Measurements from ENCODE around the gene CTTNBP2.

CTTNBP2 gene, protein sequence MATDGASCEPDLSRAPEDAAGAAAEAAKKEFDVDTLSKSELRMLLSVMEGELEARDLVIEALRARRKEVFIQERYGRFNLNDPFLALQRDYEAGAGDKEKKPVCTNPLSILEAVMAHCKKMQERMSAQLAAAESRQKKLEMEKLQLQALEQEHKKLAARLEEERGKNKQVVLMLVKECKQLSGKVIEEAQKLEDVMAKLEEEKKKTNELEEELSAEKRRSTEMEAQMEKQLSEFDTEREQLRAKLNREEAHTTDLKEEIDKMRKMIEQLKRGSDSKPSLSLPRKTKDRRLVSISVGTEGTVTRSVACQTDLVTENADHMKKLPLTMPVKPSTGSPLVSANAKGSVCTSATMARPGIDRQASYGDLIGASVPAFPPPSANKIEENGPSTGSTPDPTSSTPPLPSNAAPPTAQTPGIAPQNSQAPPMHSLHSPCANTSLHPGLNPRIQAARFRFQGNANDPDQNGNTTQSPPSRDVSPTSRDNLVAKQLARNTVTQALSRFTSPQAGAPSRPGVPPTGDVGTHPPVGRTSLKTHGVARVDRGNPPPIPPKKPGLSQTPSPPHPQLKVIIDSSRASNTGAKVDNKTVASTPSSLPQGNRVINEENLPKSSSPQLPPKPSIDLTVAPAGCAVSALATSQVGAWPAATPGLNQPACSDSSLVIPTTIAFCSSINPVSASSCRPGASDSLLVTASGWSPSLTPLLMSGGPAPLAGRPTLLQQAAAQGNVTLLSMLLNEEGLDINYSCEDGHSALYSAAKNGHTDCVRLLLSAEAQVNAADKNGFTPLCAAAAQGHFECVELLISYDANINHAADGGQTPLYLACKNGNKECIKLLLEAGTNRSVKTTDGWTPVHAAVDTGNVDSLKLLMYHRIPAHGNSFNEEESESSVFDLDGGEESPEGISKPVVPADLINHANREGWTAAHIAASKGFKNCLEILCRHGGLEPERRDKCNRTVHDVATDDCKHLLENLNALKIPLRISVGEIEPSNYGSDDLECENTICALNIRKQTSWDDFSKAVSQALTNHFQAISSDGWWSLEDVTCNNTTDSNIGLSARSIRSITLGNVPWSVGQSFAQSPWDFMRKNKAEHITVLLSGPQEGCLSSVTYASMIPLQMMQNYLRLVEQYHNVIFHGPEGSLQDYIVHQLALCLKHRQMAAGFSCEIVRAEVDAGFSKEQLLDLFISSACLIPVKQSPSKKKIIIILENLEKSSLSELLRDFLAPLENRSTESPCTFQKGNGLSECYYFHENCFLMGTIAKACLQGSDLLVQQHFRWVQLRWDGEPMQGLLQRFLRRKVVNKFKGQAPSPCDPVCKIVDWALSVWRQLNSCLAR (N-terminal part only)

DNA sequence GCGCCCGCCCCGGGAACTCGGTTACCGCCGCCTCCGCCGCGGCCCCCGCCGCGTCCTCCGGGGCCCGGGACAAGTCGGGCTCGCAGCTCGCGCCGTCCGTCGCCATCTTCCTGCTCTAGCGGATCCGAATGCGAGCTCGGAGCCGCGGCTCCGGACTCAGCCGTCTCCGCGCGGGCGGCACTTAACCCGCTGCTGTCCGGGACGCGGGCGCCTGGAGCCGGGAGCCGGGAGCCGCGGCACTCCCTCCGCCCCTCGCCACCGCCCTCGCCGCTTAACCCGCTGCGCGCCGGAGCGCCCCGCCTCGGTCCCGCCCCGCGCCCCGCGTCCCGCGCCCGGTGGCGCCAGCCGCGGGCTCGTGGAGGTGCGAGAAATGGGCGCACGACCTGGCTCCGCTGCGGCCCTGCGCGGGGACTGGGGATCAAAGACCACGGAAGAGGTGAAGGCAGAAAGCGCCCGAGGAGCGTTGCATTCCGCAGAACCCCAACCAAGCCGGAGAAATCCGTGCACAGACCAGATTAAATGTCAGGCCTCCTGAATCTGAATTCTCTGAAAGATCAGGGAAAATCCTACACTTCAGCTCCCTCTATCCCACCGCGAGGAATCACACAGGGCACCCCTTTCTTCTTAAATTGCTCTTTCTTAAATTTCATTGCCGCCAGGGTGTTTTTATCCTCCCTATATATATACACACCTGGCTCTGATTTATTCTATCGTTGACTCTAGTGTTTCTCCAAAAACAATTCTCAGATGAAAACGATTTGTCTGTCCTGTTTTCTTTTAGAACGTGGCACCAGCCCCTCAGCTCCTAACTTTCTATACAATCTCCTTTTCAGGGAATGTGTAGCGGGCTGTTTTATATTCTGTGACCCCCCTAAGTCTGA, at the start of gene CTTNBP2:
CTTNBP2 (minus strand) TSS at position 132 of the 881 bp plus-strand sequence; CDS start at position 106, 26 bp downstream.
- peak in 12 of 14 donors; percentile 53 to 84 (median 70) for DNase-seq

DNA sequence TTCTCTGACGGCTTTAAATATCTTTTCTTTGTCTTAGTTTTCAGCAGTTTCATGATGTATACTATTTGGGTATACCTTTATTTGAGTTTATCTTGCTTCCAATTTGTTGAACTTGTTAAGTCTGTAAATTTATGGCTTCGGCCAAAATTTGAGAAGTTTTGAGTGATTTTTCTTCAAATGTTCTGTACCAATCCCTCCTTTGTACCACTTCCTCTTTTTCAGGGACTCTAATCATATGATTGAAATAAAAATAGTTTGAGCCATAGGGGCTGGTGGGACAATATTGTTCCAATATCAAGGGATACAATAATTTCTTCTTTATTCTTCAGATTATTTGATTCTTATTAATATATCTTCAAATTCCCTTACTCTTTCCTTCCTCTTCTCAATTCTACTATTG, 43.1 kb upstream of the CTTNBP2 start:
- DNase-seq, result no peak

DNA sequence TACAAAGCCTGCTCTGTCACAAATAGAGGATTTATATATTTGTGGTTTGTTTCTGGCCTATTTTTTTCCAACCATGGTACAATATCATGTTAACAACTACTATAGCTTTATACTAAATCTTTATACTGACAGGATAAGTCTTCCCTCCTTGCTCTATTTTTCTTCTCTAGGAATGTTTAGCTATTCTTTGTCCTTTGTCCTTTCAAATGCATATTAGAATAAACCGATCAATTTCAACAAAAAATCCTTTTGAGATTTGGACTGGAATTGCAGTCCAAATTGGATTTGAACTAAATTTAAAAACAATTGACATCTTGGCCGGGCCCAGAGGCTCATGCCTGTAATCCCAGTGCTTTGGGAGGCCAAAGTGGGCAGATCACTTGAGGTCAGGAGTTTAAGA, 39.2 kb upstream of the CTTNBP2 start:
- no peak for DNase-seq

DNA sequence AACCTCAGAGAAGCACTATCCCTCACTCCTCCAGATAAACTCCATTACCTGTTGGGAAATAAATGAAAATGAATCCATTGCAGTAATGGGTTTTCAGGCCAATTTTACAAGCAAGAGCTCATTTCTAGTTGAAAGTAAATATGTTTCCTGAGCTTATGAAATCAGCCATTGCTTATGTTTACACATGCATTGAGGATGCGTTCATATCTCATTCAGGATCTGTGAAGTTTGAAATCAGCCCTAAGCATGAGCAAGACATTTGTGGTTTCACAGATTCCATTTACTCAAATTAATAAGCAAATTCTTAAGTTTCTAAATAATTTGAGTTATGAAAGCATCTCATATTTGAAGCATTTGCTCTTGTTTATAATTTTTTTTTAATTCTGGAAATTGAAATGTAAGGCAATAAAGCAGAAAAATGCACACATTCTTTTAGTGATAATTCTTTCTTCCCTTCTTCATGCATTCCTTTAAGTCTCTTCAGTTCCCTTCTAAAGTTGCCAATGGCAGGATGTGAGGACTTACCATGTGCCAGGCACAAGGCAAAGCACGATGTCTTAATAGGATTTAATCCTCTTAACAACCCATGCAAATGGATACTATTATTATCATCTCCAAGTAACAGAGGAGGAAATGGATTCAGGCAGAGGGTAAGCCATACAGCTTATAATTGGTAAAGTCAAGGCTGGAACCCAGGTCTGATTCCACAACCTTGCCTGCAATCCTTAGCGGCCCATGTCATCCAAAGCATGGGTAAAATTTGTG, 35.0 kb upstream of the CTTNBP2 start:
- DNase-seq, result no peak

DNA sequence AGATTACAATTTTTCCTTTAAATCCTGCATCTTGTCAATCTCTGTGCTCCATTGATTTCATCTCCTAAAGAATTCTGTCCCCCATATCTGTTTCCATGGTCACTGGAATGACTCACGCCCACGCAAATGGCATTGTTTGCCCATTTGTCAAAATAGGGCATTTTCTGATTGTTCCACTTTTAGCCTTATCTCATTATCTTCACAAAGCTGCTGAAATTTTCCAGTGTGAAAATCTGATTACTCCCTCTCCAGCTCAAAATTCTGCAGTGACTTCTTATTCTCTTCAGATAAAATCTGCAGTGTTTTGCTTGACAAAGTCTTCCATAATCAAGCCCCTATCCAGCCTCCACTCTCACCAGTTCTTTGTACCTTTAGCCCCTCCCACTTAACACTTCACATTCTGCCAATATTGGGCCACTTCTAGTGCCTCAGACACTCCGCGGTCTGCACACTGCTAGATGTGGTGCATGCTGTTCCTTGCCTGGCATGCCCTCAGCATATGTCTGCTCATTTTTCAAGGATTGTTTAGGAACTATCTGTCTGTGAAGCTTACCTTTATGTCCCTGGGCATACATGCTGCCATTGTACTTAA, 33.9 kb upstream of the CTTNBP2 start:
- DNase-seq, result no peak

DNA sequence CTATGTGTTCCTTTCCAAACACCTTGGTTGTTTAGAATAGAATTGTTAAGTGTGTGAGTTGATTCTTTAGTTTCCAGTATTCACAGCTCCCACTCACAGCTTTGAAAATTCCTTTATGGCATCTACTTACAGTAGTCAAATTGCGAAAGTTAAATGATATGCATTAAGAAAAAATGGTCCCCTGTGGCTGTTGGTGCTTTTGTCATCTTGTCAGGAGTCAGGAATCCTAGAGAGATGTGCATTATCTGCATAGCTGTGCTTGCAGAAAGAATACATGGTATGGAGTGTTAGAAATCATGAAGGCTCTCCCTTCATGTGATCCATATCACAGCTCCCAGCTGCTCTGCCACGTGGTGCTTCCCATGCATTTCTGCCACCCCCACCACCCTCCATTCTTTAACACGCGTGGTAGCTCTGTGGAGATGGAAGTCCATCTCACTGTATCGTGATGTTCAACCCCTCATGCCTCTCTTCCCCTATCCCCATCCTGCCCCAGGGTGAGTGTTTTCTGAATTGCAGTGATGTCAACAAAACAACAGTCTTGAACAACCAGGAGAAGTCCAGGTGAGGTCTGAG, 29.2 kb upstream of the CTTNBP2 start:
- no peak for DNase-seq

DNA sequence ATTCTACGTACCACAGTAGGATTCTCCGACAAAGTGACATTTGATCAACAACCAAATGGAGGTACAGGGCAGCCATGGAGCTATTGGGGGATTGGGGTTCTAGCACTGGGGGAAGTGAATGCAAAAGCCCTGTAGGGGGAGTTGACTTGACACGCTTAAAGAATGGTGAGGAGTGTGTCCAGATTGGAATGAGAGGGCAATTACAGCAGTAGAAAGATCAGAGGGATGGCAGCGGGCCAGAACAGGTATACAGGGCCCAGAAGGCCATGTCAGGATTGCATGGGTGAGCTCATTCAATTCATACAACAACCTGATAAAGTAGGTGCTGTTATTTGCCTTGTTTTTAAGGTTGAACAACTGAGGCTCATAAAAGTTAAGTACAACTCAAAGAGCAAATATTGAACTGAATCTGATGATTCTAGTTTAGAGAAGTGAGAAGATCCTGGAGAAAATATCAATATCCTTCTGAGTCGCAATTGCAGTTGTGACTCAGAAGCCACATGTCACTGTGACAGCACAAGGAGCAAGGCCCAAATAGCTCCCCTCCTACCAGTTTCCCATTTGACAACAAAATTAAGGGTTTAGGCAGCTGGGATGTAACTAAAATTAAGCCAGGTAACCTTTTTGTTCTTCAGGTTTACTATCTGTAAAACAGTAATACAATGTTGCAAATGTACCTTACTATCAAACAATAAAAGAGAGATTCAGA, 28.0 kb upstream of the CTTNBP2 start:
- DNase-seq, result no peak

DNA sequence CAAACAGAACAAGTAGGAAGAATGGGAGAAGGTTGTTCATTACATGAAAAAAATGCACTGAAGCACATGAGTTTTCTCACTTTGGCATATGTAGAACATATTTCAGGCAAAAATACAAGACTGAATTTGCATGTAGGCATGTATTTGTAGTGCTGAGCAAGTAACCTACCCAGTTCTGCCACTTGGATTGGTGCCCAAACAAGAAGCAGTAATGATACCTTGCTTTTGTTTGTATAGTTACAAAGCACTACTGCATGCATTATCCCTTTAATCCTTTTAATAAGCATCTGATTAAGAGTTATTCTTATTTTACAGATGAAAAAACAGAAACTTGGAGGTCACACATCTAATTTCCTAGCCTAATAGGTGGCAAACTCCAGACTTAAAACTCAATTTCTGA, 23.1 kb upstream of the CTTNBP2 start:
- no peak for DNase-seq

DNA sequence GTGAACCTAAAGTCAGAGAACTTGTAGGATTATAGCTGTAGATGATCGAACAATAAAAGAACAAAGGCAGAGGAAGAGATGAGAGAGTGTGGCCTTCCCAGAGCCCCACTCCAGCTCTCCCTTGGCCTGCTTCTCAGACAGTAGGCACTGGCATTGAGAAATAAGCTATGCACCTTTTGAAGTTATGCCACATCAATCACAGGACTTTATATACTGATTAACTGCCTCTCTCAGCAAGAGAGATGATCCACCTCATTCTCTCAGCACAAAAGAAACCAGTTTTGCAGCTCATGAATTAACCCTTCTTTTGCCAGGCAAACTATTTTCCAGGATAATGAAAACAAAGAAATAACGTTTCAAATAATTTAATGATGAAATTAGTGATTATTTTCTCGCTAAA, 22.0 kb upstream of the CTTNBP2 start:
- DNase-seq, result no peak

DNA sequence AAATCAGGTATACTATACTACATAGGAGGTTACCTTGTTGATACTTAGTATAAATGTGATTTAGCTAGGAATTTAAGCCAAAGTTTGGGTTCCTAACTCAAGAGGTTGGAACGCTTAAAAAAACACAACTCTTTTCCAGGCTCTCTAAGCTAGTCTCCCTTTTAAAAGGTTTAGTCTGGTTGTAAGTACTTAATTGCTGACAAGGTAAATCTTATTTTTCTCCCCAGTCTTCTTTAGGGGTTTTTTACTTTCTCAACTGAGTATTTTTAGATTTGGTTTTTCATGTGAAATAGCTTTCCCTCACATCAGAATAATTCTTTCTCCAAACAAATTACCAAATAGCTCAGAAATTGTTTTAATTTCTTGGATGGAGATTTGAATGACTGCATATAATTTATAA, 20.8 kb upstream of the CTTNBP2 start:
- no peak for DNase-seq

DNA sequence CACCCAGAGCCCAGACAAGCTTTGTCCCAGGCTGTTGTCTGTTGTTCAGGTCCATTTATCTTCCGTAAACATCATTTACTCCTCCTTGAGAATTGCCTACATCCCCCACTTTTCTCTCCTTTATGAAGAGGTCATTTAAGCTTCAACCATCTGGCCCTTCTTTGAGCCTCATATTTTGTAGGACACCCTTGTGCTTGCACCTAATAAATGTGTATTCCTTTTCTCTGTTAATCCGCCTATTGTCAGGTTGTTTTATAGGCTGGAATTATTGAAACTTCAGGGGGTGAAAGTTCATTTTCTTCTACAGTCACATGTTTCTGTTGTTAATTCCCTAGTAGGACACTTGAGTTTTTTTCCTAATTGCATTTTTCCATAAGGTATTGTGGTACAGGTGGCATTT, 19.6 kb upstream of the CTTNBP2 start:
- DNase-seq, result no peak

DNA sequence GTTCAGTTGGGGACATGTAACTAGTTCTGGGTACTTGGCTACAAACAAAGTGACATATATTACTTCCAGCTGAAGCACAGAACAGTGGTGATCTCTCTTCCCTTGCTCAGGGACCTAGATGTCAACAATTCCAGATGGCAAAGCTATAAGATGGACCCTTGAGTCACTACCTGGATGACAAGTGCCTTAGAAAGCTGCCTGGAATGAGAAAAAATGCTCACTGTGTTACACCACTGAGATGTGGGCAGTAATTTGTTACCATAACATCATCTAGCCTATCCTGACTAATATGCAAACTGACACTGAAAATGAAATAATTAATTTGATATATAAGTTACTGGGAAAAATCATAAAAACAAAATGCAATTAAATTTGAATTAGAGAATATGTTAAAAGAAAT, 16.4 kb upstream of the CTTNBP2 start:
- DNase-seq, result no peak

DNA sequence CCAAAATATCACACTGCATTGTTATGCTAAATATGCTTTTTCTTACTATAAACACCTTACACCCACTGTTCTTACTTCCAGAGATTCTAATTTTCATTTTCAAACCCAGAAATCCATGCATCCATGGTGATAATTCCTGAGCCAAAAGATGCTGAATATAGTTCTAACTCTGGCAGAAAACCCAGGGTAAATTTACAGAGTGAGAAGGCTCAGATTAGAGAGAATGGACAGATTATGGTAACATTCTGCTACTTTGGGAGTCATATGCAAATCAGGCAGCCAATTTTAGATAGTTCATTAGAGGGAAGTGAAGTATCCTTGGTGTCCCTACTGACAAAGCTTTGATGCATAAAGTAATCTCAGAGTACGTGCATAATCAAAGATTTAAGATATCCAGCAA, 15.4 kb upstream of the CTTNBP2 start:
- DNase-seq, result no peak

DNA sequence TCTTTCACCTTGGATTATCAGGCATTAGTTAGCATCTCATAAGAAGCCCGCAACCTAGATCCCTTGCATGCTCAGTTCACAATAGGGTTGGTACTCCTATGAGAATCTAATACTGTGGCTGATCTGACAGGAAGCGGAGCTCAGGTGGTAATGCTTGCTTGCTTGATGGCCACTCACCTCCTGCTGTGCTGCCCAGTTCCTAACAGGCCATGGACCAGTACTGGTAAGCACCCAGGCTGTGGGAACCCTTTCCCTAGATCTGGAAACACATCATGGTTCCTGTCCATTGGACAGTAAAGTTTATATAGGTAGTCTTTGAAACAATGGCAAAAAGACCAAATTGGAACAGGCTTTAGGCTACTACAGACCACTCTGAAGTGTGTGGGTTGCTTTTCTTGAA, 9.4 kb upstream of the CTTNBP2 start:
- no peak for DNase-seq

DNA sequence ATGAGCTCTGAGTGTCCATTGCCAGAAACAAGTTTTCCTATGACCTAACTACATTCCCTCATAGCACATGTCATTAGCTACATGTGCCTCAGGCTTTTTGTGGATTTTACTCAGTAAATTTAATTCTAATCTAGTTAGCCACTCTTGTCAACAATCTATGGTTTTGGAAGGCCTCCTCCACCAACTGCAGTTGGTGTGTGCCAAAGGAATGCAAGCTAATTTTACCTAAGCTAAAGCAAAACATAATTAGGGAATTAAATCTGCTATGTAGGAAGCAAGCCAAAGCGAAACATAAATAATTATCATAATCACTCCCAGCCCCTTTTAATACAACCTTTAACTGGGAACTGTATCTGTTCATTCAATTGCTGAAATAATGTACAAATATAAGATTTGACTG, 3.5 kb upstream of the CTTNBP2 start:
- DNase-seq, result no peak

DNA sequence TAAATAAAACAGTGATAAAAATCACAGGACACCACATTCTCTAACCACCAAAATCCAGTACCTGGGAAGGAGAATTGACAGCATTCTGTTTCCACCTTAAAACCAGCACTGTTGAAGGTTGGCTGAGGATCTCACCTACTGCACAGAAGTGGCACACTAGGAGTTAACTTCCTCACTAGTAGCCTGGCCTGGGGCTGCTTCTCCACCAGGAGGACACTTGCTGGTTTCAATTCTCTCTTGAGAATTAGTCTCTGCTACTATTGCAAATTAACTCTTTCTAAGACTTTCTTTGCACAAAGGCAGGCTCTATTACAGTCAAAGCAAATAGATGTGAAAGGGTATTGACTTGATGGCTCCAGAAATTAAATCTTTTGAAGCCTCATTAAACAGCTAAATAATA, 2.3 kb upstream of the CTTNBP2 start:
- DNase-seq, result no peak

DNA sequence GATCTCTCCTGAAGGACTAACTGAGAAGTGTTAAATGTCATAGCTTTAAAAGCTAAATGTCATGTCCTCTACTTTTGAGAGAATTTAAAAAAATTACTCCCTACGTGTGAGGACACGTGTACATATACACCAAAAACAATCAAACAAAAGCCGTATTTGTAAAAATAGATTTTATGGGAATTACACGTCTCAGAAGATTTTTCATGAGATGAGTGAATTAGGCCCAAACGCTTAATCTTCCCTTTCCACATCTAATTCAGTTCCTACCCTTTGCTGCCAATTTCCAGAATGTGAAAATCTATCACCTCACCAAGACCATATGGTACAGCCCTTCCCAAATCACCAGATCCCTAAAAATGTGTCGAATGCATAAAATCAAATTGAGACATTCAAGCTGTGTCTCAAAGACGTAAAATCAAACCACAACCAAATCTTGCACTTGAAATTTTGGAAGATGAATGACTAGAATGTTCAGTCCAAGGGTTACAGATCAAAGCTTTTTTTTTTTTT, 1.0 kb upstream of the CTTNBP2 start:
- DNase-seq, result peak in 1 of 14 donors; percentile 26

DNA sequence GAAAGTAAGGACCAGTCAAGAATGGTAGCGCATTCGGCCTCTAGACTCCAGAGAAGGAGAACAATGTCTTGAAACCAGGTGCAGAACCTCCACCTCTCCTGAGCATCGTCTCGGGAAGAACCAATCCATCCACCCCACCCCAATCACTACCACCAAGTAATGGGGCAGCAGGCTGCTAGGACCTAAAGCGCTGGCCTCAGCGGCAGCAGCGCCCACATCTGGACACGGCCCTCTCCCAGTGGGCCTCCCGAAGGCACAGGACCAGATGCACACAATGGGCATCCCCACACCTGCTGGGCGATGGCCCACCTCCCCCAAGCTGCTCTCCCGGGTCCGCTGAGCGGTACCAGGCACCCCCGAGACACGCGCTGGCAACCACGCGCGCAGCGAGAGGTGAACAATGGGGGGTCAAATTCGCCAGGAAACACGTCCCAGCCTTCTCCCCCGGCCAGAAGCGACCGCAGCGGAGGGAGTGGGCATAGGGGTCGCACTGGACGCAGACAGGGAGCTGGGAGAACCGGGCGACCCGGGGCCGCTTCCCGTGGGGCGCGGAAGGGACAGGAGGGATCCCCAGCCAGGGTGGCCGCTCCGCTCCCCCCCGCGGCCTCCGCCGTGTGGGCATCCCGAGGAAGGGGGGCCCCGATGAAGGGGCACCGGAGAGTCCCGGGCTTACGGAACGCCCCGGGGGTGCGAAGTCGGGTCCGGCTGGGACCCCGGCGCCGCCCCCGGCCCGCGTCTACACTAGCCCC, 506 bp downstream of the CTTNBP2 start:
- DNase-seq, result peak in 13 of 14 donors; percentile 43 to 85 (median 72)
